HG03175 (cell line): ENCODE results near the gene MT2A.
A peak's percentile ranks its signal among the peaks of the same experiment; 100 is the strongest.
"Not testable (repeated sequence)": the region's sequence is repeated elsewhere in the genome, so short reads cannot be mapped to it uniquely, and the experiment has no call there.

Experiments
- ATAC-seq: cut with Tn5 transposase; IDR thresholded peaks from one replicate; pipeline ENCODE4 v1.9.1; 2021; ENCODE audit warnings: mild to moderate bottlenecking, moderate library complexity; ENCODE audit not compliant: unreplicated experiment

Gene MT2A

DNA sequence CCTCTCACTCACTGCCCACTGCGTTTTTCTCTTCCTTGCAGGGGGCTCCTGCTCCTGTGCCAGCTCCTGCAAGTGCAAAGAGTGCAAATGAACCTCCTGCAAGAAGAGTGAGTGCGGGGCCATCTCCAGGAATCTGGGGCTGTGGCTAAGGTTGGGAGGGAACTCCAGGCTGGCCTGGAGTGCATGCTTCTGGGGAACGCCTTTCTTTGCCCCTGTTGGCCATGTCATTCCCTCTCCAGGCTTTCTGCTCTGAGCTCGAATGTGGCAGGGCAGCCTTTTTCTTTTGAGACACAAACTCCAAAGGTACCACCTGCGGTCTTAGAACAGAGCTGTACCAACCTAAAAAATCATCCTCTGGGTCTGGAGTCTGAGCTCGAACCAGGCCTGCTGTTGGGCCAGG is 9.8 kb downstream of the MT2A start:
- no peak for ATAC-seq

DNA sequence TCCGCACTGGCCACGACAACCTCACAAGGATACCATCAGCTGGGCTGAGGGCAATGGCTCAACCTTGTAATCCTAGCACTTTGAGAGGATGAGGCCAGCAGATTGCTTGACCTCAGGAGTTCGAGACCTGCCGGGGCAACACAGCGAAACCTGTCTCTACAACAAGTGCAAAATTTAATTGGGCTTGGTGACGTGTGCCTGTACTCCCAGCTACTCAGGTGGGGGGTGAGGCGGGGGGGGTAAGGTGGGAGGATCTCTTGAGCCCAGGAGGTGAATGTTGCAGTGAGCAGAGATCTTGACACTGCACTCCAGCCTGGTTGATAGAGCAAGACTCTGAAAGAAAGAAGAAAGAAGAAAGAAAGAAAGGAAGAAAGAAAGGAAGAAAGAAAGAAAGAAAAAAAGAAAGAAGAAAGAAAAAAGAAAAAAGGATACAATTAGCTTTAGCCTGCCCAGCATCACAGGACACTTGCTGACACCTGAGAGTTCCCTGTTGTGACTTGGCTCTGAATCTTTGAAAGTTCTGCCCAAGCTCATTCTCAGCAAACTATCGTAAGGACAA is 12.0 kb downstream of the MT2A start:
- ATAC-seq = no peak

GRCh38 chr16:56621665-56622445 is 13.5 kb downstream of the MT2A start:
- not testable (repeated sequence) for ATAC-seq

DNA sequence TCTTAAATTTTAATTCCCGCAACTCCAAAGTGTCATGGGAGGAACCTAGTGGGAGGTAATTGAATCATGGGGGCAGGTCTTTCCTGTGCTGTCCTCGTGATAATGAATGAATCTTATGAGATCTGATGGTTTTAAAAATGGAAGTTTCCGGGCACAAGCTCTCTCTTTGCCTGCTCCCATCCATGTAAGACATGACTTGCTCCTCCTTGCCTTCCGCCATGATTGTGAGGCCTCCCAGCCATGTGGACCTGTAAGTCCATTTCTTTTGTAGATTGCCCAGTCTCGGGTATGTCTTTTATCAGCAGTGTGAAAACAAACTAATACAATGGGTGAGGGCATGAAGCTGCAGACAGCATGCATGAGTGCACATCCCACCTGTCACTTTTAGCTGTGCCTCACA is 14.8 kb downstream of the MT2A start:
- ATAC-seq = not testable (repeated sequence)

- no peak for ATAC-seq
Observed at GRCh38 chr16:56623637-56624036, 15.3 kb downstream of the MT2A start.

DNA sequence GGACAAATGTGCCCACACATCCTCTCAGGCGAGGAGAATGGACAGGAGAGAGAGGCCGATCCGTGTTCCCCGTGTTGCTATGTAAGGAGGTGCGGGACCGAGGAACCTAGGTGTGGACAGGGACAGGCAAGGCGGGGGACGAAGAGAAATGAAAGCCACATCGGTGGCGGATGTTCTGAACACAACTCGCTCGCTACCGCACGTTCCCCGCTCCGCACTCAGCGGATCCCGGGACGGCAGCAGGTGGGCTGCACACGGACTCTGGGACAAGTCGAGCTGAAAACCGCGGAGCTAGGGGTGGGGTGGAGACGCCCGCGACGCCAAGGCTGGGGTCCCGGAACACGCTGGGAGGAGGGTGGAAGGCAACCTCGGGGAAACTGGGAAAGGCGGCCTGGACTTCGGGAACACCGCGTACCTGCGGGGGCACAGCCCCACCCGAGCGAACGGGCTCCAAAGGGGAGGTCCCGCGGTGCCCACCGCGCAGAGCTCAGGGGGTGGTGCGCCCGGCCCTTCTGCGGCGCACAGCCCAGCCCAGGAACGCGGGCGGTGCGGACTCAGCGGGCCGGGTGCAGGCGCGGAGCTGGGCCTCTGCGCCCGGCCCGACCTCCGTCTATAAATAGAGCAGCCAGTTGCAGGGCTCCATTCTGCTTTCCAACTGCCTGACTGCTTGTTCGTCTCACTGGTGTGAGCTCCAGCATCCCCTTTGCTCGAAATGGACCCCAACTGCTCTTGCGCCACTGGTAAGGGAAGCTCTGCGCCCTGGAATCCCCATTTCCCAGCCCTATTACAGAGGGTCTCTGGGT is 17.0 kb downstream of the MT2A start, which contains the start of gene MT1E:
TSS of gene MT1E (plus strand) at position 642 of the 803 bp plus-strand sequence. CDS start at position 713, 71 bp downstream.
- peak; percentile 77 for ATAC-seq

DNA sequence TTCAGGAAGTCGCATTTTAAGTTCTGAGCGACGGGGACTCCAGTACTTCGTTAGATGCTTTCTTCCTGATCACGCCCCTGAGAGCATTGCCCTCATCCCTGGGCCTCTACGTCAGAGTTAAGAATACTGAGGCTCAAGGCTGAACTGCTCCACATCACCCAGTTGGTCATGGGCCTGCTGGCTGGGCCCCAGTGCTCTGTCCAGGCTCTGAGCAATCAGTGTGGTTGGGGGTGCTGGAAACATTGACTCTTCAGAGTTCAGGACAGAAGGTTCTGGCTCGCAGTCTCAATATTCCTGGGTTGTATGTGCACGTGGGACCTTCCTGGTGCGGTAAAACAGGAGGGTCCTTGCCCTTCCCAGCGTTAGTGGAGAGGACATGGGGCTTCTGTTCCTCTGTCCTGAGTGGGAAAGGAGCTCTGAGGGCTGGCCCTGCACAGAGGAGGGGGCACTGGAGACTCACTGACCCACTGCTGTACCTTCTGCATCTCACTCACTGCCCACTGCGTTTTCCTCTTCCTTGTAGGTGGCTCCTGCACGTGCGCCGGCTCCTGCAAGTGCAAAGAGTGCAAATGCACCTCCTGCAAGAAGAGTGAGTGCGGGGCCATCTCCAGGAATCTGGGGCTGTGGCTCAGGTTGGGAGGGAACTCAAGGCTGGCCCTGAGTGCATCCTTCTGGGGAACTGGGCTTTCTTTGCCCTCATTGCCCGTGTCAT is 17.7 kb downstream of the MT2A start:
- peak; percentile 9 for ATAC-seq

DNA sequence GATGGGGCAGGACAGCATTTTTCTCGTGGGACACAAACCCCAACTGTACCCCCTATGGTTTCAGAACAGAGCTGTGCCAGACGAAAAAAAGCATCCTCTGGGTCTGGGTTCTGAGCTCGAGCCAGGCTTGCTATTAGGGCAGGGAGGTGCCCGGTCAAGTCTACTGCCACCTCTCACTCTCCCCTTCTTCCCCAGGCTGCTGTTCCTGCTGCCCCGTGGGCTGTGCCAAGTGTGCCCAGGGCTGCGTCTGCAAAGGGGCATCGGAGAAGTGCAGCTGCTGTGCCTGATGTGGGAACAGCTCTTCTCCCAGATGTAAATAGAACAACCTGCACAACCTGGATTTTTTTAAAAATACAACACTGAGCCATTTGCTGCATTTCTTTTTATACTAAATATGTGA is 18.3 kb downstream of the MT2A start:
- ATAC-seq = no peak

DNA sequence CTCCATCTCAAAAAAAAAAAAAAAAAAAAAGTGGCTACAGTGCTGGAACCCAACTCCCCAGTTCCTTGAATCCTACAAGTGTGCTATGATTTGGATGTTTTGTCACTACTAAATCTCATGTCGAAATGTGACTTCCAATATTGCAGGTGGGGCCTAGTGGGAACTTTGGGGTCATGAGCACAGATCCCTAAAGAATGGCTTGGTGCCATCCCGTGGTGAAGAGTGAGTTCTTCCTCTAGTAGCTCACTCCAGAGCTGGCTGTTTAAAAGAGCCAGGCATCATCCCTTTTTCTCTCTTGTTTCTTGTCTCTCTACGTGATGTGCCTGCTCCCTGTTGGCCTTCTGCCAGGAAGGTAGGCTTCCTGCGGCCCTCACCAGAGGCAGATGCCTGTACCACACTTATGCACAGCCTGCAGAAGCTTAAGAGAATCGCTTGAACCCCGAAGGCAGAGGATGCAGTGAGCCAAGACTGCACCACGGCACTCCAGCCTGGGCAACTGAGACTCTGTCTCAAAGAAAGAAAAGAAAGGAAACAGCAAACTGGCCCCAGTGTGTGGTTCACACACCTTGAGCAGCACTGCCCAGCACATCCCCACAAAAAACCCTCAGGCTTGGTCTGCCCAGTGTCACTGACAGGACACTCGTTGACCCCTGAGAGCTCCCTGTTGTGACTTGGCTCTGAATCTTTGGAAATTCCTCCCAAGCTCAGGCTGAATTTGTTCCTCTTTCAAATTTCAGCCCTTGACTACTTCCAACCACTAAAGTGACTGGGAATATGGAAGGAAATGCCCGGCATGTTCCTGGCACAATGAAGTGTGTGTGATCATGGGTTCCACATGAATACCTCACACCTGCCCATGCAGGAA is 20.3 kb downstream of the MT2A start:
- ATAC-seq = no peak

- no peak for ATAC-seq
Observed at GRCh38 chr16:56629531-56629930, 21.1 kb downstream of the MT2A start.

DNA sequence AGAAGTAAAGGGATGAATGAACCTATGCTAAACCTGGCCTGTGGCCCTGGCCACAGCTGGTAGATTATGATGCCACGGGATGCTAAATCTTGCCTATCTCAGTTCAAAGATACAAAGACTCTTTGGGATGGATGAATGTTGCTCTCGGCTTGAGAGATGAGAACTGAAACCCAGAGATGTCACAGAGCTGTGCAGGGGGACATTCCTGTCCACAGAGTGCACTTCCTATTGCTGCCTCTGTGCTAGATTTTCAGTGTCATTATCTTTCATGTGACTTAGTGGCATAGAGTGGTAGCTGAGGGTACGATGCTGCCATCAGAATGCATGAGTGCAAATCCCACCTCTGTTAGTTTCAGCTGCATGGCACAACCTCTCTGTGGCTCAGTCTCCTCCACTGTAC is 21.8 kb downstream of the MT2A start:
- peak; percentile 68 for ATAC-seq

GRCh38 chr16:56631197-56631596 is 22.8 kb downstream of the MT2A start:
- ATAC-seq = no peak

GRCh38 chr16:56631832-56632155 is 23.4 kb downstream of the MT2A start:
- ATAC-seq = no peak

- ATAC-seq = no peak
Observed at GRCh38 chr16:56632156-56632847, 23.9 kb downstream of the MT2A start, which contains the start of gene MT1M. Gene MT1M (plus strand): TSS chr16:56632659. CDS start chr16:56632732, 73 bp downstream.

DNA sequence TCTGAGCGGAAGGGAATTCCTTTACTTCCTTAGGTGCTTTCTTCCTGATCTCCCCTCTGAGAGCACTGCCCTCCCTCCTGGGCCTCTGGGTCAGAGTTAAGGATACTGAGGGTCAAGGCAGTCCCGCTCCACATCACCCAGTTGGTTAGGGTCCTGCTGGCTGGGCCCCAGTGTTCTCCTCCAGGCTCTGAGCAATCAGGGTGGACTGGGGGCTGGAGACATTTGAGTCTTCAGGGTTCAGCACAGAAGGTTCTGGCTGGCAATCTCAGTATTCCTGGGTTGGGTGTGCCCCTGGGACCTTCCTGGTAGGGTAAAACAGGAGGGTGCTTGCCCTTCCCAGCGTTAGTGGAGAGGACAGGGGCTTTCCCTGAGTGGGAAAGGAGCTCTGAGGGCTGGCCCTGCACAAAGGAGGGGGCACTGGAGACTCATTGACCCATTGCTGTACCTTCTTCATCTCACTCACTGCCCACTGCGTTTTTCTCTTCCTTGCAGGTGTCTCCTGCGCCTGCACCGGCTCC is 24.5 kb downstream of the MT2A start:
- no peak for ATAC-seq

DNA sequence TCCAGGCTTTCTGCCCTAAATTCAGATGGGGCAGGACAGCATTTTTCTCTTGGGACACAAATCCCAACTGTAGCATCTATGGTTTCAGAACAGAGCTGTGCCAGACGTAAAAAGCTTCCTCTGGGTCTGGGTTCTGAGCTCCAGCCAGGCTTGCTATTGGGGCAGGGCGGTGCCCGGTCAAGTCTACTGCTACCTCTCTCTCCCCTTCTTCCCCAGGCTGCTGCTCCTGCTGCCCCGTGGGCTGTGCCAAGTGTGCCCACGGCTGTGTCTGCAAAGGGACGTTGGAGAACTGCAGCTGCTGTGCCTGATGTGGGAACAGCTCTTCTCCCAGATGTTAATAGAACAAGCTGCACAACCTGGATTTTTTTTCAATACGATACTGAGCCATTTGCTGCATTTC is 25.2 kb downstream of the MT2A start:
- no peak for ATAC-seq

DNA sequence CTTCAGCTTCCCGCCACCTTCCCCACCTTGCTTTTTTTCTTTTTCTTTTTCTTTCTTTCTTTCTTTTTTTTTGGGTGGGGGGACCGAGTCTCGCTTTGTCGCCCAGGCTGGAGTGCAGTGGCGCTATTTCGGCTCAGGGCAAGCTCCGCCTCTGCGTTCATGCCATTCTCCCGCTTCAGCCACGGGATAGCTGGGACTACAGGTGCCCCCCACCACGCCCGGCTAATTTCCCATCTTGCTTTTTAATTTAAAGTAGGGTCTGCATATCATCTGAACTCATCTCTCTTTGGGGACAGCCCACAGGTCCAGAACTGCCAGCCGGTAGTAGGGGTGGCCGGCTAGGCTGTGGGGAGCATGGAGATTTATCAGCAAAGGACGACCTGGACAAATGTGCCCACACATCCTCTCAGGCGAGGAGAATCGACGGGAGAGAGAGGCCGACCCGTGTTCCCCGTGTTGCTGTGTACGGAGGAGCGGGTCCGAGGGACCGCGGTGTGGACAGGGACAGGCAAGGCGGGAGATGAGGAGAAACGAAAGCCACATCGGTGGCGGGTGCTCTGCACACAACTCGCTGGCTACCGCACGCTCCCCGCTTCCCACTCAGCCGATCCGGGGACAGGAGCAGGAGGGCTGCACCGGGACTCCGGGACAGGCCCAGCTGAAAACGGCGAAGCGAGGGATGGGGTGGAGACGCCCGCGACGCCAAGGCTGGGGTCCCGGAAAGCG is 26.5 kb downstream of the MT2A start:
- ATAC-seq = no peak

- ATAC-seq = no peak
Observed at GRCh38 chr16:56635441-56635967, 27.1 kb downstream of the MT2A start.
